SK-N-MC (cell line): ENCODE measurements around the gene DCAF17.
A peak's percentile ranks its signal among the peaks of the same experiment; 100 is the strongest.
"Not testable (repeated sequence)": the region's sequence is repeated elsewhere in the genome, so short reads cannot be mapped to it uniquely, and the experiment has no call there.

Source experiments
- DNase-seq: peaks from one replicate; pipeline ENCODE4 v3.0.0-alpha.2; 2011; ENCODE audit warnings: low read depth, low spot score
- H3K27ac ChIP-seq: fragments of 200-600 bp; sonication (generic); 2 replicates; pipeline ENCODE4 v1.5.1; 2016; ENCODE audit warnings: mixed run types
- H3K36me3 ChIP-seq: fragments of 200-600 bp; sonication (generic); 2 replicates; pipeline ENCODE4 v1.6.1; 2017; ENCODE audit warnings: antibody characterized with exemption, low read length, mixed read lengths; ENCODE audit not compliant: insufficient read depth
- H3K4me3 ChIP-seq: fragments of 200-600 bp; sonication (generic); 2 replicates; pipeline ENCODE4 v1.5.1; 2016
- H3K9ac ChIP-seq: fragments of 200-600 bp; sonication (generic); 2 replicates; pipeline ENCODE4 v1.8.0; 2017; ENCODE audit warnings: mixed run types, mixed read lengths; ENCODE audit not compliant: insufficient read length
- H3K9me3 ChIP-seq: fragments of 200-600 bp; sonication (generic); 2 replicates; pipeline ENCODE4 v1.6.1; 2017; ENCODE audit warnings: low read depth, mild to moderate bottlenecking, antibody characterized with exemption, low read length, moderate library complexity, mixed read lengths
- EZH2 ChIP-seq: fragments of 200-600 bp; sonication (generic); IDR thresholded peaks from one replicate; pipeline ENCODE4 v1.6.1; 2017; ENCODE audit warnings: antibody characterized with exemption
- FOXP2 ChIP-seq: optimal IDR thresholded peaks from 2 replicates; pipeline ENCODE3; 2011; ENCODE audit warnings: mild to moderate bottlenecking, moderate library complexity; ENCODE audit not compliant: insufficient read depth; ENCODE audit errors: extremely low read length, control extremely low read depth
- POLR2AphosphoS5 ChIP-seq: IDR thresholded peaks from 2 replicates; pipeline ENCODE4 v1.6.1; 2012; ENCODE audit warnings: mild to moderate bottlenecking, low read depth, low read length, borderline replicate concordance

Gene DCAF17

DNA sequence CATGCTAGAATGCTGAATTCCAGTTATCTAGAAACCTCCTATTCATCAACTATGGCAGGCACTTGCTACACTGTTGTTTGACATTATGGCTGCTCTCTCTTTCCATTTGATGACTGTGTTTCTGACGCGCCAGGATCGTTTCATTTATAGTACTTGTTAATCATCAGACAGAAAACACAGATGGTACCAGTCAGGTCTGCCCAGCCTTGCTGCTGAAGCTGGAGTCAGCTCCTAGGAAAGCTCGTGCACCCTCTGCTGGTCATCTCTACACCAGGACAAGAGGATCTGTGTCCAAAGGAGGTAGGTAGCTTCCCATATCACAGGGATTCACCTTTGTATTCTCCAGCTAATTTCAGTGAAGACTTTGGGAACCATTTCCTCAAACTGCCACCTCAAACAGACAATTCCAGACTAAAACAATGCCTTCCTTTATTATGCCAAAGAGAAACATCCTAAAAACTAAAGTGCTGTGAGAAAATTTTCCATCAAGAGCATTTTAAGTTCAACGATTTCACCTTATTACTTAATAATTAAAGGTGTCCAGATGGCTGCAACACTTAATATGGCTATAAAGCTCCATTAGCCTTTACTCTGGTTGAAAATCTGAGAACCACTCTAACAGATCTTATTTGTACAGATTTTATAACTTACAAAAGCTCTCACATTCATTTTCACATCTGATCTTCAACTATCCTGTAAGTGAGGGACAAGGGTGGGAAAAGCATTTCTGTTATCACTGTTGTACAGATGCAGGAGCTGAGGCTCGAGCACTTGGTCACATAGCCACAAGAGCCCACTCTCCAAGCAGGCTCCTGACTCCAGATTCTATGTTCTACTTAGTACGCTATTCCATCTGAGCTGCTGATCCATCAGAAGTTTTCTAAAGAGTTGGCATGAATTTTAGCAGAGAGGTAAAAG is 17.8 kb upstream of the DCAF17 start:
- Histone ChIP-seq H3K36me3 (no peaks in the 10 kb centered on the region), H3K4me3 (no peak overlapping the region), H3K9me3 (no peaks in the 10 kb centered on the region), H3K27ac (no peak overlapping the region), H3K9ac (no peak overlapping the region)
- peak; percentile 40 for DNase-seq
- TF ChIP-seq POLR2AphosphoS5 (no peak), FOXP2 (no peak), EZH2 (no peak)

DNA sequence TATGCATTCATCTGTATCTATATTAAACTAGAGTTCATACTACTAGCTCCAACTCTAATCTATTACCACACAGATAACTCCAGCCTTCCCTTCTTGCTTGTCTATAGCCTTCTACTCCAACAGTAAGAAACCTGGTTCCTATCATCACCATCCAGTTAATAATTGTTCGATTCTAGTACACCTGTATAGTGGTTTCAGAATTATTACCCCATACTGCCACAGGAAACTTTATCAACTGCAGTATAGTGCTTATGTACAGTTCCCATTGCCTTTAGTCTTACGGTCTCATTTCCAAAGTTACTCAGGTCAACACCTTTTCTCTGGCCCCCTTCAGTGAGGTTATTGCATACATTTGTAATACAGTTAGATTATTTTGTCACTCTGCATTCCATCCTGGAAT is 14.7 kb upstream of the DCAF17 start:
- H3K36me3 ChIP-seq, result no peaks in the 10 kb centered on the region
- TF ChIP-seq POLR2AphosphoS5 (no peak), FOXP2 (no peak), EZH2 (no peak)
- no peak for DNase-seq
- H3K9ac ChIP-seq, result no peak overlapping the region
- H3K27ac ChIP-seq, result no peak overlapping the region
- no peak overlapping the region for H3K4me3 ChIP-seq
- H3K9me3 ChIP-seq, result 0 out of 2 replicates have a peak, but pooled peaks cover 3% of the 10 kb centered on the region

DNA sequence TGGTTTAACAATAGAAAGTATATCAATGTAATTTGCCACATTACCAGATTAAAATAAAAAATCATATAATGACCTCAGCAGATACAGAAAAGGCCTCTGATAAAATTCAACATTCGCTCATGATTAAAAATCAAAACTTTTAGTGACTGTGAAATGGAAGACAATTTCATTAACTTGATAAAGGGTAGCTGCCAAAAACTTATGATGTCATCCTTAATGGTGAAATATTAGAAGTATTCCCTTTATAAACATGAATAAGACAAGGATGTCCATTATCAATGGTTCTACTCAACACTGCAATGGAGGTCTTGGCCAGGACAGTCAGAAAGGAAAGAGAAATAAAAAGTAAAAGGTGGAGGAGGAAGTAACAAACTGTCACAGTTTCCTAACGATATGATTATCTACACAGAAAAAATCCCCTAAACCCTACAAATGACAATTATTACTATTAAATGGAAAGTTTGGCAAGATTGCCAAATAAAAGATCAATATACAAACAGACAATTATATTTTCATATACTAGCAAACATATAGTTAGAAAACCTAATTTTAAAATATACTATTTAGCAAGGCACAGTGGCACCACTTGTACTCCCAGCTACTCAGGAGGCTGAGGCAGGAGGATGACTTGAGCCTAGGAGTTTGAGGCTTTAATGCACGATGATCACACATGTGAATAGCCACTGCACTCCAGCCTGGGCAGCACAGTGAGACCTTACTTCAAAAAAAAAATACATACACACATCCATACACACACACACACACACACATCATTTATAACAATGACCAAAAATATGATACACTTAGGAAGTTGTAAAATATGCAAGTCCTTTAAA is 13.1 kb upstream of the DCAF17 start:
- H3K9ac ChIP-seq, result no peak overlapping the region
- H3K27ac ChIP-seq, result no peak overlapping the region
- no peak overlapping the region for H3K4me3 ChIP-seq
- no peak for DNase-seq
- H3K9me3 ChIP-seq, result 0 out of 2 replicates have a peak, but pooled peaks cover 3% of the 10 kb centered on the region
- H3K36me3 ChIP-seq, result no peaks in the 10 kb centered on the region
- no peak for TF ChIP-seq FOXP2

DNA sequence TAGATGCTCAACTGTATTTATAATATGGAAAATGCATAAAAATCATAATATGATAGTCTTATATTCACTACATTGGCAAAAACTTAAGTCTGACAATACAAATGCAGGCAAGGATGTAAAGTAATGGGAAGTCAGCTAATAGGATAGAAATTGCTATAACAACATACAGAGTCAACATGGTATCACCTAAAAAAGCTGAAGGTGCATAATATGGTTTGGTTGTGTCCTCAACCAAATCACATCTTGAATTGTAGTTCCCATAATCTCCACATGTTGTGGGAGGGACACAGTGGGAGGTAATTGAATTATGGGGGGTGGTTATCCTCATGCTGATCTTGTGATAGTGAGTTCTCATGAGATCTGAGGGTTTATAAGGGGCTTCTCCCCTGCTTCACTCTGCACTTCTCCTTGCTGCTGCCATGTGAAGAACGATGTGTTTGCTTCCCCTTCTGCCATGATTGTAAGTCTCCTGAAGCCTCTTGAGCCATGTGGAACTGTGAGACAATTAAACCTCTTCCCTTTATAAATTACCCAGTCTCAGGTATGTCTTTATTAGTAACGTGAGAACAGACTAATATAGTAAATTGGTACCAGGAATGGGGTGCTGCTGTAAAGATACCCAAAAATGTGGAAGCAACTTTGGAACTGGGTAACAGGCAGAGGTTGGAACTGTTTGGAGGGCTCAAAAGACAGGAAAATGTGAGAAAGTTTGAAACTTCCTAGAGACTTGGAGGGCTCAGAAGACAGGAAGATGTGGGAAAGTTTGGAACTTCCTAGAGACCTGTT is 11.1 kb upstream of the DCAF17 start:
- not testable (repeated sequence) for H3K27ac ChIP-seq, H3K9ac ChIP-seq, H3K36me3 ChIP-seq, DNase-seq, H3K4me3 ChIP-seq, H3K9me3 ChIP-seq

DNA sequence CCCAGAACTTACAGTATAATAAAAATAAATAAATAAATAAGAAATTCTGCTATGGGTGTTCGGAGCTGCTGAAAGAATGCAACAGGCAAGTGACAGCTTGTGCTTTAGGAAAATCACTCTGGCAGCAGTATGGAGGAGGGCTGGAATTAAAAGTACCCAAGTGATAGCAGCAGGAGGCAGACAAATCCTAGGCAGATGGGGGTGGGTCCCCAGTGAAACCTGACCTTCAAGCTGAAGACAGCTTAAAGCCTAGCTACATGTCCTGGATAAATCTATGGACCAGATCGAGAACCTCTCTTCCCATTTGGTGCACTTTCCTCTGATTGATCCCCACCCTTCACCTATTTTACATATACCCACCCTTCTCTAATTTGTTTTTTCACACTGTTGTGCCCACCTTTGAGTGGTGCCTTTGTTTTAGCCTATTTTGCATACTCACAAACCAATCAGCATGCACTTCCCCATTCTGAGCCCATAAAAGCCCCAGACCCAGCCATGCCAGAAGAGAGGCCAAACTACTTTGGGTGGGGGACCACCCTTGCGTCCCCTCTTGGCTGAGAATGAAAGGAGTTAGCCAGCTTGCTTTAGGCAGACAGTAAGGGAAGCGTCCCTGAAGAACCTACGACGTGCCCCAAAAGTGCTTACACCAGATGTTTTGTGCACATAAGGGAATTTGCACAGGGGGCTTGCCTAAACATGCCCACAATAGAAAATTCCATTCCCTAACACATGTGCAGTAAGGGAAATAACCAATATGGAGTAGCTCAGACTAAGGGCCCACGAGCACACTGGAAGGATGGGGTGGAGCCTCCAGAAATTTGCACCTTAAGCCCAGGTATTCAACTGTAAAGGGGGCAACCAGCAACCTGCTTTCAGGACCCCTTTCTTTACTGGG is 3.3 kb upstream of the DCAF17 start:
- DNase-seq, result no peak
- Histone ChIP-seq H3K27ac (0 out of 2 replicates have a peak overlapping the region, but pooled peaks have one; percentile 28), H3K4me3 (peak overlapping the region; percentile 35; the same call in 1 of the 2 replicates), H3K36me3 (peaks cover 7% of the 10 kb centered on the region), H3K9me3 (peaks cover 2% of the 10 kb centered on the region; the same call in 1 of the 2 replicates), H3K9ac (no peak overlapping the region)
- TF ChIP-seq FOXP2 (no peak), POLR2AphosphoS5 (no peak), EZH2 (no peak)

DNA sequence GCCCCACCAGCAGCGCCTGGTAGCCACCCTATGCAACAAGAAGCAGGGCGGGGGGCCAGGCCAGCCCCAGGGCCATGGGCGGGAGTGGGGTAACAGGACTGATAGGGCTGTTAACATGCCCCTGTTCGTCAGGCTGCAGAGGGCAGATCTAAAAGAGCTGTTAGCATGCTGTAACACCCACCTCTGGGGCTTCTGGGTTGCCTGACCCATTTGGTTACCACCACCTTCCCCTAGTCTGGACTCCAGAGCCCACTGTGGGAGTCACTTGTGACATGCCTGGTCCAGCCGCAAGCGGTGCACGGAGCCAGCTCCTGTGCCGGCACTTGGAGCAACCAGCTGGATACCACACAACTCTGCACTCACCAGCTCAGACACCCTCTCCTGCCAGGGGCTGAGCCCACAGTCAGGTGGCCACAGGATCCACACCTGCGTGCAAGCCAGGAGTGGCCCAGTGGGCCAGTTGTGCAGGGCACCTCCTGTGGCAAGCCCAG is 2.3 kb upstream of the DCAF17 start:
- TF ChIP-seq FOXP2, result no peak
- no peak for TF ChIP-seq POLR2AphosphoS5
- no peak for TF ChIP-seq EZH2
- peaks cover 7% of the 10 kb centered on the region; the same call in 1 of the 2 replicates for H3K9me3 ChIP-seq
- no peak overlapping the region for H3K9ac ChIP-seq
- no peak overlapping the region for H3K27ac ChIP-seq
- peak overlapping the region; percentile 87 for H3K4me3 ChIP-seq
- no peak for DNase-seq
- H3K36me3 ChIP-seq, result peaks cover 17% of the 10 kb centered on the region

DNA sequence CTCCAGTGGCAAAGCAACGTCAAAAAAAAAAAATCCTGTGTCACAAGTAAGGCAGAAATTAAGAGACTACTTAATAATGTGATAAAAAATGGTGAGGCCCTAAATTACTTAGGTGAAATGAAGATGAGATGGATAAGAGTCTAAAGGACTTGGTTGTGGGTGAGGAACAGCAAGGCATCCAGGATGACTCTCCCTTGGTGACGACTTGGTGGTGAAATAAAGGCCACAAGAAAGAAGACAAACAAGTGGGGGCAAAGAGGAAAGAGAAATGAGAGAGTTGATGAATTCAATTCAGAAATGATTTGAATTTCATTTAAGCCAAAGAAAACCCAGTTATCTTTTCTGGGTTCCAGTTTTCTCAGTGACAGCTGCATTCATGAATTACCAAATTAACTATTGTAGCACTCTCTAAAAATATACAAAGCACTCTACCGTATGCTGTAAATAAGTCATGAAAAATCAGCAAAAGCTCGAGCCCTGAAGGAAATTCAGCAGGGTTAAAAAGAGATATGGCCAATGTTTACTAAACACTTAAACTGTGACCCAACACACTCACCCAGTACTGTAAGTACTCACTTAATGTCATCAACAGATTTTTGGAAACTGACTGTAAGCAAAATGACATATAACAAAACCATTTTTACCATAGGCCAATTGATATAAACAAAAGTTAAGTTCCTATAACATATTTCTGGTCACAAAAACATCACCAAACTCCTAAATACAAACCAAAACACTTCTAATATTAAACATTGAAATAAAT is 1.6 kb upstream of the DCAF17 start:
- peak overlapping the region; percentile 87 for H3K4me3 ChIP-seq
- H3K9me3 ChIP-seq, result peaks cover 7% of the 10 kb centered on the region; the same call in 1 of the 2 replicates
- DNase-seq, result no peak
- peak overlapping the region; percentile 94 for H3K9ac ChIP-seq
- TF ChIP-seq EZH2, result no peak
- 0 out of 2 replicates have a peak overlapping the region, but pooled peaks have one; percentile 26 for H3K27ac ChIP-seq
- peaks cover 24% of the 10 kb centered on the region for H3K36me3 ChIP-seq
